Liver (tissue), 9 donors: ENCODE data around the gene EDAR. TPM values are rescaled to one million over a fixed set of nuclear protein-coding genes. Genes with fewer than 3 reads are reported as not detected.

ENCODE experiments used
- DNase-seq: peaks from one replicate; pipeline ENCODE4 v3.0.0-alpha.2; 2017; ENCODE audit warnings: low spot score
- H3K27ac ChIP-seq, 2 donors: one replicate each; pipeline ENCODE4 v1.7.0; 2013; ENCODE audit warnings: inconsistent platforms in 2 of 2, low read length in 2 of 2, control low read depth in 1 of 2, low read depth in 1 of 2, mild to moderate bottlenecking in 1 of 2
- H3K27me3 ChIP-seq, 4 donors: one replicate each; pipeline versions ENCODE4 v1.6.1 to v1.7.0; 2013; ENCODE audit warnings: low read length in 3 of 4, inconsistent platforms in 1 of 4, mild to moderate bottlenecking in 1 of 4, moderate library complexity in 1 of 4; ENCODE audit not compliant: control insufficient read depth in 4 of 4, insufficient read depth in 4 of 4
- H3K36me3 ChIP-seq, 4 donors: one replicate each; pipeline versions ENCODE4 v1.6.1 to v1.7.0; 2013; ENCODE audit warnings: low read length in 3 of 4, mild to moderate bottlenecking in 3 of 4, low read depth in 1 of 4, moderate library complexity in 1 of 4; ENCODE audit not compliant: control insufficient read depth in 4 of 4, insufficient read depth in 3 of 4
- H3K4me1 ChIP-seq, 4 donors: one replicate each; pipeline versions ENCODE4 v1.6.1 to v1.7.0; 2013; ENCODE audit warnings: low read length in 3 of 4, mild to moderate bottlenecking in 3 of 4, moderate library complexity in 1 of 4; ENCODE audit not compliant: control insufficient read depth in 4 of 4, insufficient read depth in 4 of 4
- H3K4me3 ChIP-seq, 3 donors: one replicate each; pipeline versions ENCODE4 v1.6.1 to v1.7.0; 2013; ENCODE audit warnings: low read length in 3 of 3, control low read depth in 1 of 3, low read depth in 1 of 3, mild to moderate bottlenecking in 1 of 3
- H3K9ac ChIP-seq, 2 donors: one replicate each; pipeline ENCODE4 v1.7.0; 2013; ENCODE audit warnings: low read length in 2 of 2, mild to moderate bottlenecking in 2 of 2, moderate library complexity in 2 of 2, control low read depth in 1 of 2, low read depth in 1 of 2
- H3K9me3 ChIP-seq, 4 donors: one replicate each; pipeline versions ENCODE4 v1.6.1 to v1.7.0; 2013; ENCODE audit warnings: low read length in 3 of 4; ENCODE audit not compliant: control insufficient read depth in 4 of 4
- ATF3 ChIP-seq: IDR thresholded peaks from 2 replicates; pipeline ENCODE4 v1.6.1; 2016; ENCODE audit warnings: antibody characterized with exemption
- CTCF ChIP-seq: fragments of 150-350 bp; IDR thresholded peaks from 2 replicates; pipeline ENCODE4 v1.5.1; 2017; ENCODE audit warnings: improper control_type of control experiment, low read depth, low read length; ENCODE audit not compliant: missing input control
- FOXA1 ChIP-seq: IDR thresholded peaks from 2 replicates; pipeline ENCODE4 v1.6.1; 2016; ENCODE audit warnings: antibody characterized with exemption
- FOXA2 ChIP-seq: IDR thresholded peaks from 2 replicates; pipeline ENCODE4 v1.6.1; 2016; ENCODE audit warnings: antibody characterized with exemption
- HNF4A ChIP-seq, 2 donors: conservative IDR thresholded peaks; 2 replicates each; pipeline ENCODE4 v1.6.1; 2016; ENCODE audit warnings: antibody characterized with exemption in 2 of 2, mild to moderate bottlenecking in 2 of 2
- HNF4G ChIP-seq: IDR thresholded peaks from 2 replicates; pipeline ENCODE4 v1.6.1; 2016; ENCODE audit warnings: antibody characterized with exemption
- JUND ChIP-seq, 2 donors: IDR thresholded peaks; 2 replicates each; pipeline ENCODE4 v1.6.1; 2016; ENCODE audit warnings: antibody characterized with exemption in 2 of 2
- RAD21 ChIP-seq, 2 donors: IDR thresholded peaks; 2 replicates each; pipeline ENCODE4 v1.6.1; 2016; ENCODE audit warnings: antibody characterized with exemption in 2 of 2, mild to moderate bottlenecking in 2 of 2
- REST ChIP-seq: IDR thresholded peaks from 2 replicates; pipeline ENCODE4 v1.6.1; 2016; ENCODE audit warnings: antibody characterized with exemption, mild to moderate bottlenecking
- SP1 ChIP-seq: IDR thresholded peaks from 2 replicates; pipeline ENCODE4 v1.6.1; 2018; ENCODE audit warnings: antibody characterized with exemption, mild to moderate bottlenecking
- ZBTB33 ChIP-seq: IDR thresholded peaks from 2 replicates; pipeline ENCODE4 v1.6.1; 2016; ENCODE audit warnings: antibody characterized with exemption
- WGBS: extraction: QIAGEN DNeasy Blood & Tissue Kit; methylation state at CpG from one replicate; pipeline ENCODE4 v1.1.7; 2013; 5-methylcytosine and 5-hydroxymethylcytosine counted together
- polyA plus RNA-seq, 2 donors: library from polyadenylated mRNA; stranded (reverse) in 1 of 2; unstranded in 1 of 2; fragments of 200-250 nt in 1 of 2; fragments of >200 nt in 1 of 2; fragmentation: Nextera tagmentation in 1 of 2; extraction: Ambion mirVana in 1 of 2; gene quantifications; one replicate each; pipeline versions ENCODE4 v1.2.1 to v1.2.3, GENCODE V29; 2013 to 2015
- total RNA-seq, 2 donors: library from RNA; depleted of rRNA; stranded (reverse); fragments of >200 nt; gene quantifications; one replicate each; pipeline ENCODE4 v1.2.3, GENCODE V29; 2014
- donor health status: healthy.
- donor health status: healthy.
- donor health status: healthy.
- donor health status: healthy.
- donor health status: healthy.

Gene EDAR
- total and polyA plus RNA-seq, 4 donors, result 0.09 to 0.50 (median 0.10) TPM

GRCh38 chr2:108934151-108934550, 54.9 kb downstream of the EDAR start:
- Histone ChIP-seq H3K27me3 (no peaks in the 10 kb centered on the region), H3K4me3 (no peak overlapping the region), H3K9ac (no peak overlapping the region), H3K36me3 (no peaks in the 10 kb centered on the region), H3K27ac (no peak overlapping the region), H3K9me3 (no peaks in the 10 kb centered on the region), H3K4me1 (no peaks in the 10 kb centered on the region)
- TF ChIP-seq FOXA1 (no peak), HNF4G (no peak), ATF3 (no peak)
- 93% methylated on average over 7 of the region's 7 CpGs for WGBS
- no peak for DNase-seq

- no peaks in the 10 kb centered on the region for H3K9me3 ChIP-seq
- no peak for TF ChIP-seq FOXA2
- TF ChIP-seq ZBTB33, result no peak
- no peak for TF ChIP-seq SP1
- no peak for TF ChIP-seq ATF3
- TF ChIP-seq CTCF, result no peak
- TF ChIP-seq JUND (IDR thresholded peaks at IDR 0.05), result no peak
- no peak for TF ChIP-seq HNF4A (conservative IDR thresholded peaks at IDR 0.05)
- TF ChIP-seq RAD21 (IDR thresholded peaks at IDR 0.05), result no peak
- TF ChIP-seq FOXA1, result no peak
- TF ChIP-seq REST, result no peak
- no peak for DNase-seq
- no peak overlapping the region for H3K9ac ChIP-seq
- no peaks in the 10 kb centered on the region for H3K27me3 ChIP-seq
- H3K4me1 ChIP-seq, result no peaks in the 10 kb centered on the region
- H3K36me3 ChIP-seq, result no peaks in the 10 kb centered on the region
- 86% methylated on average over 11 of the region's 11 CpGs for WGBS
- H3K4me3 ChIP-seq, result no peak overlapping the region
- no peak overlapping the region for H3K27ac ChIP-seq
Measured at GRCh38 chr2:108933691-108934117, 55.3 kb downstream of the EDAR start.
